ENCODE results near the gene METTL17.
A peak's percentile ranks its signal among the peaks of the same experiment; 100 is the strongest.
"Not testable (repeated sequence)": the region's sequence is repeated elsewhere in the genome, so short reads cannot be mapped to it uniquely, and the experiment has no call there.

Gene METTL17

DNA sequence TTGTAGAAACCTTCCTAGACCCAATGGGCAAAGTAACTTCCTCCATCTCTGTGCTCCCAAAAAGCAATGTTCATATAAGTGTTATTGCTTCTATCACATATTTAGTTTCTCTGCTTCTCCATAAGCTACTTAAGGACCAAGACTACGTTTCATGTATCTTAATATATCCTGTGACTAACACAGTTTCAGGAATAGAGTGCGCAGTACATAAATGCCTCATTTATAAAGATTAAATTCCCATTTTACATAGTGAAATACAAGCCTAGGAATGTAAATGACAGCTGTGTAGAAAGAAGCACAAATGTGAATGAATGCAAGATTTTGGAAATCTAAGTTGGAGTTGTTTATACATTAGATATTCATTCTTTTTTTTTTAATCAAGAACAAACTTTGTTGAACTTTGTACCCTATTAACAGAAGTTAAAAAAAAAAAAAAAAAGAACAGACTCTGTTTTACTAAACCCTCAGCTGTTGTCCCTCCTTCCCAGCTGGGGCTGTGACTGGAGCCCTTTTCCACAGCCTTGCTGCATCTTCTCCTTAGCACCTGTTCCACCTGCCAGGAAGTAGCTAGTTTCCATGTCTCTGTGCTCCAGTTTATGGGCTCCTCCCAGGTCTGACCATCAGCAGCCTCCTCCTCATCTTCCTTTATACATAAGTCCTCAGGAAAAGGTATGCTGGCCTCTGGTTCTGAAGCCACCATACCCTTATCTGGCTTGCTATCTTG lies 7.0 kb upstream of the METTL17 start:
- Mint-ChIP-seq H3K36me3 (ENCODE audit: low read depth) (no peaks in the 10 kb centered on the region), H3K27me3 (peaks cover 12% of the 10 kb centered on the region), H3K4me1 (ENCODE audit: low read depth) (no peaks in the 10 kb centered on the region), H3K27ac (no peak overlapping the region), H3K9me3 (no peaks in the 10 kb centered on the region), H3K4me3 (no peak overlapping the region)

DNA sequence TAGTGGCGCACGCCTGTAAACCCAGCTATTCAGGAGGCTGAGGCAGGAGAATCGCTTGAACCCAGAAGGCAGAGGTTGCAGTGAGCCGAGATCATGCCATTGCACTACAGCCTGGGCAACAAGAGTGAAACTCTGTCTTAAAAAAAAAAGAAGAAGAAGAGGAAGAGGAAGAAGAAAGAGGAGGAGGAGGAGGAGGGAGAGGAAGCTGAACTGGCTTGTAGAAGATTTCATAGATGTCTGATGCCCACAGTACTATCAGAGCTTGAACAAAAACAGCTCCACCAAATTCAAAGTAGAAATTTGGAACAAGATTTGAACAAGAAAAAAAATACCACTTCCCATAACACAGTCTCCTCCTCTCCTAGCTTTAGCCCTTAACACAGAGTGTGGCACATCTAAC lies 4.1 kb upstream of the METTL17 start:
- not testable (repeated sequence) for H3K27ac Mint-ChIP-seq; H3K9me3 Mint-ChIP-seq; H3K4me3 Mint-ChIP-seq; H3K27me3 Mint-ChIP-seq; H3K36me3 Mint-ChIP-seq (ENCODE audit: low read depth)
- H3K4me1 Mint-ChIP-seq (ENCODE audit: low read depth), result peaks cover 18% of the 10 kb centered on the region

- peaks cover 29% of the 10 kb centered on the region for H3K4me1 Mint-ChIP-seq (ENCODE audit: low read depth)
- no peaks in the 10 kb centered on the region for H3K9me3 Mint-ChIP-seq
- H3K4me3 Mint-ChIP-seq, result no peak overlapping the region
- peaks cover 5% of the 10 kb centered on the region for H3K27me3 Mint-ChIP-seq
- peaks cover 9% of the 10 kb centered on the region for H3K36me3 Mint-ChIP-seq (ENCODE audit: low read depth)
- H3K27ac Mint-ChIP-seq, result no peak overlapping the region
These were observed 3.0 kb upstream of the METTL17 start for GRCh38 chr14:20986811-20987210.

DNA sequence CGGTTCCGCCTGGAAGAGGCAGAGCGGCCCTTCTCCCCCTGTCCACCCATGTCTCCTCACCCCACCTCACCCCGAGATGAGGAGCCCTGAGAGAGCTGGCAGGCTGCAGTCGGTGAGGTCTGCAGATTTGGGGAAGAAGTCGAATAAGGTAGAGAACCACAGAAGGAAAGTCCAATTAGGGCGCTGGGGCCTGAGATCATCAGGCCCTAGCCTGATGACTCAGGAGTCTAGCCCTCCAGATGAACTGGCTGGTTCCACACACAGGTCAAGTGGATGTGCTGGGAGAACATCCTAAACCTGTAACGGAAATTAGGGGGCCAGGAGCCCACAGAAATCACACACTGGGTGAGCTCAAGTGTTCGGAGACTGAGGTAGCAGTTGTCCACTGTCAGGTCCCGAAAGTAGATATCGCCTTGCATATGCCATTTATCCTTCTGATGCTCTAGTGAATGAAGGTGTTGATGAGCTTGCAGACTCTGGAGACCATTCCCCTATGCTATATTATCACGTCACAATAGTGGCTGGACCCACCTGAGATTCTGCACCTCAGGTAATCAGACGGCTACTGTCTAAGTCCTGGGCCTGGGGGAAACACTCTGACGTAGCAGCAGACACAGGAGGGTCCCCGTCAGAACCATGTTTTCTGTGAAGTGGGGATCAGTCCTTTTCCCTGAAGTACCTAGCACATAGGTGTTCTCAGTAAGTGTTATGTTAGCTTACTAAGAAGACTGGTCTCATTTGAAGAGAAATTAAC lies 886 bp upstream of the METTL17 start:
- Mint-ChIP-seq H3K4me1 (ENCODE audit: low read depth) (peaks cover 34% of the 10 kb centered on the region), H3K9me3 (no peaks in the 10 kb centered on the region), H3K36me3 (ENCODE audit: low read depth) (peaks cover 27% of the 10 kb centered on the region), H3K4me3 (peak overlapping the region; percentile 88), H3K27ac (peak overlapping the region; percentile 58), H3K27me3 (no peaks in the 10 kb centered on the region)

GRCh38 chr14:20989471-20989786 lies 351 bp upstream of the METTL17 start:
- Mint-ChIP-seq H3K9me3 (no peaks in the 10 kb centered on the region), H3K4me3 (peak overlapping the region; percentile 88), H3K36me3 (ENCODE audit: low read depth) (peaks cover 32% of the 10 kb centered on the region), H3K27ac (peak overlapping the region; percentile 81), H3K4me1 (ENCODE audit: low read depth) (peaks cover 34% of the 10 kb centered on the region), H3K27me3 (no peaks in the 10 kb centered on the region)

GRCh38 chr14:20996521-20996920 lies 6.7 kb downstream of the METTL17 start:
- Mint-ChIP-seq H3K4me3 (no peak overlapping the region), H3K36me3 (ENCODE audit: low read depth) (peaks cover 55% of the 10 kb centered on the region), H3K27ac (no peak overlapping the region), H3K4me1 (ENCODE audit: low read depth) (peaks cover 8% of the 10 kb centered on the region), H3K9me3 (no peaks in the 10 kb centered on the region), H3K27me3 (no peaks in the 10 kb centered on the region)

DNA sequence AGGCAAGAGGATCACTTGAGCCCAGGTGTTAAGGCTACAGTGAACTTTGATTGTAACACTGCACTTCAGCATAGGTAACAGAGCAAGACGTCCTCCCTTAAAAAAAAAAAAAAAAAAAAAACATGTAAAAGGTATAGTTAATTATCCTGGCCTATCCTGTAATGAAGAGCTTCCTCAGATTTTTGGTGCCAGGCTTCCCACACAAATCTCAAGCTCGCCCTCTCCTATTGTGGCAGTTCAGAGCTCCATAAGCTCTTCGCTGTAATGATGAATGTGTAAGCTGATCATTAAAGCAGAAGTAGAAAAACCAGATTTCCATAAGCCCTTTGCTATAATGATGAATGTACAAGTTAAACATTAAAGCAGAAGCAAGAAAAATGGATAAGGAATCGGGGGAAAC lies 7.3 kb downstream of the METTL17 start:
- Mint-ChIP-seq H3K27me3 (no peaks in the 10 kb centered on the region), H3K36me3 (ENCODE audit: low read depth) (peaks cover 51% of the 10 kb centered on the region), H3K4me1 (ENCODE audit: low read depth) (peaks cover 2% of the 10 kb centered on the region), H3K4me3 (no peak overlapping the region), H3K9me3 (no peaks in the 10 kb centered on the region), H3K27ac (no peak overlapping the region)

DNA sequence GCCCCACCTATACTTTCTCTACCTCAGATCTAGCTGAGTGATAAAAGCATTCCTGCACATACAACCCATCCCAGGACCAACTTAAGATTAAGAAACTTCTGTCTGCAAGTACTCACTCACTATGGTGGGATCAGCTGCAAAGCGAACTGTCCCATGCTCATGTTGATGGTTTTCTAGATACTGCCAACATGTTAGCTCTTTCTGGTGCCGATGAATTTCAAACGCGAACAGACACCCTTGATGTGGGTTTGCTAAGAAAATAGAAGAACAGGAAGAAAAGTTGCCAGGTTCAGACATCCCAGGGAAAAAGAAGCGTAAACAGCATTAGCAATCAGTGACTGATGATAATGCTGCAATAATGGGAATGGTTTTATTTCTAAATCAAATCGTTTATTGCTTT lies 7.8 kb downstream of the METTL17 start:
- no peak overlapping the region for H3K4me3 Mint-ChIP-seq
- no peak overlapping the region for H3K27ac Mint-ChIP-seq
- H3K4me1 Mint-ChIP-seq (ENCODE audit: low read depth), result no peaks in the 10 kb centered on the region
- H3K9me3 Mint-ChIP-seq, result no peaks in the 10 kb centered on the region
- H3K36me3 Mint-ChIP-seq (ENCODE audit: low read depth), result peaks cover 47% of the 10 kb centered on the region
- H3K27me3 Mint-ChIP-seq, result no peaks in the 10 kb centered on the region

- H3K4me1 Mint-ChIP-seq (ENCODE audit: low read depth), result no peaks in the 10 kb centered on the region
- peak overlapping the region; percentile 21 for H3K27ac Mint-ChIP-seq
- peaks cover 41% of the 10 kb centered on the region for H3K36me3 Mint-ChIP-seq (ENCODE audit: low read depth)
- H3K4me3 Mint-ChIP-seq, result no peak overlapping the region
- no peaks in the 10 kb centered on the region for H3K9me3 Mint-ChIP-seq
- no peaks in the 10 kb centered on the region for H3K27me3 Mint-ChIP-seq
These were observed 8.4 kb downstream of the METTL17 start for GRCh38 chr14:20998139-20998538.

GRCh38 chr14:20998674-20999366 lies 9.0 kb downstream of the METTL17 start, which contains the start of gene SLC39A2:
Gene SLC39A2 (plus strand): TSS chr14:20999293. CDS start chr14:20999447, 154 bp downstream.
- Mint-ChIP-seq H3K9me3 (no peaks in the 10 kb centered on the region), H3K27me3 (no peaks in the 10 kb centered on the region), H3K4me3 (no peak within 1 kb of the TSS), H3K36me3 (ENCODE audit: low read depth) (peaks cover 37% of the 10 kb centered on the region), H3K27ac (peak within 1 kb of the TSS; percentile 21), H3K4me1 (ENCODE audit: low read depth) (no peaks in the 10 kb centered on the region)

DNA sequence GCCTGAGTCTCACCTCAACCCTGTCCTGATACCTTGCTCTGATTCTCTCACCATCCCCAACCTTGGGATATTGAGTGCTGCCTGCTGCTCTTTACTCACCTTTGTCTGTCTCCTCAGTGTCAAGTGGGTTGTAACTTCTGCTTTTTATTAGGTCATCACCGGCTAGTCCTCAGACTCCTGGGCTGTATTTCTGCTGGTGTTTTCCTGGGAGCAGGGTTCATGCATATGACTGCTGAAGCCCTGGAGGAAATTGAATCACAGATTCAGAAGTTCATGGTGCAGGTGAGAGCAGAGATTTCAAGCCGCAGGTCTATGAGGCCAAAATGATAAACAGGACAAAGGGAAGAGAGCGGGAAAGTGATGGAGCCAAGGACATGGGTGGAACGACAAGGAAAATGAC lies 9.8 kb downstream of the METTL17 start:
- Mint-ChIP-seq H3K27me3 (no peaks in the 10 kb centered on the region), H3K36me3 (ENCODE audit: low read depth) (peaks cover 29% of the 10 kb centered on the region), H3K9me3 (no peaks in the 10 kb centered on the region), H3K4me1 (ENCODE audit: low read depth) (no peaks in the 10 kb centered on the region), H3K27ac (no peak overlapping the region), H3K4me3 (no peak overlapping the region)

DNA sequence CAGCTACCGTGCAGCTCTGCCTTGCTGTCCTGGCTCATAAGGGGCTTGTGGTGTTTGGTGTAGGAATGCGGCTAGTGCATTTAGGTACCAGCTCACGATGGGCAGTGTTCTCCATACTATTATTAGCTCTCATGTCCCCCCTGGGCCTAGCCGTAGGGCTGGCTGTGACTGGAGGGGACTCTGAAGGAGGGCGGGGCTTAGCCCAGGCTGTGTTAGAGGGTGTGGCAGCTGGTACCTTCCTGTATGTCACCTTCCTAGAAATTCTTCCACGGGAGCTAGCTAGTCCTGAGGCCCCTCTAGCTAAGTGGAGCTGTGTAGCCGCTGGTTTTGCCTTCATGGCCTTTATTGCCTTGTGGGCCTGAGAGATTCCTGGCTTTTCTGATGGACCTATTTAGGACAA lies 11.4 kb downstream of the METTL17 start:
- no peaks in the 10 kb centered on the region for H3K4me1 Mint-ChIP-seq (ENCODE audit: low read depth)

GRCh38 chr14:21003788-21004346 lies 14.1 kb downstream of the METTL17 start:
- no peak overlapping the region for H3K27ac Mint-ChIP-seq
- H3K4me3 Mint-ChIP-seq, result no peak overlapping the region
- H3K36me3 Mint-ChIP-seq (ENCODE audit: low read depth), result no peaks in the 10 kb centered on the region
- no peaks in the 10 kb centered on the region for H3K4me1 Mint-ChIP-seq (ENCODE audit: low read depth)
- no peaks in the 10 kb centered on the region for H3K27me3 Mint-ChIP-seq
- no peaks in the 10 kb centered on the region for H3K9me3 Mint-ChIP-seq

More for the DNA sequence above, 11.4 kb downstream of the METTL17 start:
- Mint-ChIP-seq H3K4me3 (no peak overlapping the region), H3K27me3 (no peaks in the 10 kb centered on the region), H3K9me3 (no peaks in the 10 kb centered on the region), H3K36me3 (ENCODE audit: low read depth) (peaks cover 13% of the 10 kb centered on the region), H3K27ac (no peak overlapping the region)

GRCh38 chr14:21009721-21010120 lies 19.9 kb downstream of the METTL17 start:
- not testable (repeated sequence) for H3K4me3 Mint-ChIP-seq; H3K27ac Mint-ChIP-seq; H3K9me3 Mint-ChIP-seq; H3K4me1 Mint-ChIP-seq (ENCODE audit: low read depth); H3K36me3 Mint-ChIP-seq (ENCODE audit: low read depth)
- H3K27me3 Mint-ChIP-seq, result peaks cover 14% of the 10 kb centered on the region

DNA sequence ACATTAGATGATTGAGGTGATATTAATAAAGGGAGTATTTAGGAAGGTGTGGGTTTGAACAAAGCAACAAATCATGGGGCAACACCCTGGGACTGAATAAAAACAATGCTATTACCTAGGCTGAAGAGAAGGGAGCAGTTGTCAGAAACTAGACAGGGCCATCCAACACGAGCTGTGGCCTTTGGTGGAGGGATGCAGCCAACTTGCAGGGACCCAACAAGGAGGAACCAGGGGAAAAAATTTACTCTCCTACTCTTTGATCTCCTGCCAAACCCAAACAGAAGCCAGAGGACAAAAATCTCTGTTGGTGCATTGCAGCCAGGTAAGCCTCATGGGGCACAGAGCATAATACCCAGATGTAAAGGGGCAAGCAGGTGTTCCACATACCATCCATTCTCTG lies 21.4 kb downstream of the METTL17 start:
- Mint-ChIP-seq H3K27ac (no peak overlapping the region), H3K27me3 (peaks cover 14% of the 10 kb centered on the region), H3K4me1 (ENCODE audit: low read depth) (no peaks in the 10 kb centered on the region), H3K36me3 (ENCODE audit: low read depth) (no peaks in the 10 kb centered on the region), H3K4me3 (no peak overlapping the region), H3K9me3 (no peaks in the 10 kb centered on the region)

All from stimulated activated naive CD8-positive, alpha-beta T cell treated with anti-CD3 and anti-CD28 coated beads, Interleukin-15, Interleukin-2, amounts not matched to agents 100 ng/mL and 50 ng/mL, for 24 hours (primary cell).